IMR-90 (cell line): ENCODE measurements around the gene GTF3C1. TPM values are rescaled to one million over a fixed set of nuclear protein-coding genes. Genes with fewer than 3 reads are reported as not detected.

Experiments used
- ATAC-seq: fragments of 200-7000 bp; cut with Tn5 transposase; 2 replicates; pipeline ENCODE4 v1.9.1; 2020; ENCODE audit warnings: low read depth, mild to moderate bottlenecking, moderate library complexity
- BruUV-seq: library from RNA; stranded (reverse); fragments of 400-500 nt; replicated peaks from 2 replicates; lab custom pipeline; 2021; lab: Mats Ljungman, UMichigan
- CTCF ChIA-PET: fragments of 300-600 bp; formaldehyde crosslinking; extraction: SDS; loops from one replicate; lab custom pipeline; 2021; ENCODE audit warnings: antibody characterized with exemption; lab: Yijun Ruan, JAX
- POLR2A ChIA-PET: fragments of 300-600 bp; sonication (Branson Sonifier 250); formaldehyde crosslinking; loops from one replicate; lab custom pipeline; 2022; ENCODE audit warnings: antibody characterized with exemption; ENCODE audit not compliant: unreplicated experiment; lab: Charles Lee
- DNase-seq: peaks from one replicate; pipeline ENCODE4 v3.0.0; 2013
- H2AFZ ChIP-seq: replicated peaks from 2 replicates; pipeline ENCODE3; 2013; ENCODE audit warnings: low read length, mild to moderate bottlenecking; ENCODE audit not compliant: poor library complexity
- H2AK5ac ChIP-seq: 2 replicates; pipeline ENCODE4 v1.6.1; 2013; ENCODE audit warnings: low read depth, low read length, inconsistent platforms
- H2AK9ac ChIP-seq: replicated peaks from 2 replicates; pipeline ENCODE3; 2013; ENCODE audit warnings: mild to moderate bottlenecking, low read depth, low read length, moderate library complexity; ENCODE audit not compliant: poor library complexity
- H2BK120ac ChIP-seq: 2 replicates; pipeline ENCODE4 v1.6.1; 2013; ENCODE audit warnings: low read depth, low read length, inconsistent platforms
- H2BK15ac ChIP-seq: 3 replicates; pipeline ENCODE4 v1.6.1; 2013; ENCODE audit warnings: low read depth, low read length, inconsistent platforms
- H2BK20ac ChIP-seq: 2 replicates; pipeline ENCODE4 v1.6.1; 2013; ENCODE audit warnings: low read depth, mild to moderate bottlenecking, inconsistent platforms, low read length, moderate library complexity
- H2BK5ac ChIP-seq: 2 replicates; pipeline ENCODE4 v1.6.1; 2013; ENCODE audit warnings: mild to moderate bottlenecking, low read depth, low read length, inconsistent platforms; ENCODE audit not compliant: poor library complexity, severe bottlenecking
- H3K14ac ChIP-seq: replicated peaks from 2 replicates; pipeline ENCODE4 v1.6.1; 2013; ENCODE audit warnings: low read depth, low read length, inconsistent platforms
- H3K18ac ChIP-seq: 2 replicates; pipeline ENCODE4 v1.6.1; 2013; ENCODE audit warnings: low read depth, low read length, control low read depth
- H3K23ac ChIP-seq: 2 replicates; pipeline ENCODE4 v1.6.1; 2013; ENCODE audit warnings: low read depth, low read length, inconsistent platforms
- H3K27ac ChIP-seq: 2 replicates; pipeline ENCODE4 v1.5.1; 2013; ENCODE audit warnings: mild to moderate bottlenecking, control low read depth, low read length; ENCODE audit not compliant: insufficient read depth
- H3K27me3 ChIP-seq: 2 replicates; pipeline ENCODE4 v1.6.1; 2013; ENCODE audit warnings: low read length; ENCODE audit not compliant: control insufficient read depth, insufficient read depth
- H3K36me3 ChIP-seq: 2 replicates; pipeline ENCODE4 v1.6.1; 2013; ENCODE audit warnings: low read length, mixed read lengths; ENCODE audit not compliant: control insufficient read depth, insufficient read depth
- H3K4ac ChIP-seq: 2 replicates; pipeline ENCODE4 v1.6.1; 2013; ENCODE audit warnings: low read depth, low read length, inconsistent platforms
- H3K4me1 ChIP-seq: 2 replicates; pipeline ENCODE4 v1.6.1; 2013; ENCODE audit warnings: low read length, mixed read lengths; ENCODE audit not compliant: control insufficient read depth, insufficient read depth
- H3K4me2 ChIP-seq: 2 replicates; pipeline ENCODE4 v1.6.1; 2013; ENCODE audit warnings: low read depth, mild to moderate bottlenecking, control low read depth, low read length, moderate library complexity
- H3K4me3 ChIP-seq: 2 replicates; pipeline ENCODE4 v1.5.1; 2013; ENCODE audit warnings: low read depth, mild to moderate bottlenecking, control low read depth, low read length, moderate library complexity; ENCODE audit not compliant: insufficient read depth
- H3K56ac ChIP-seq: 2 replicates; pipeline ENCODE4 v1.6.1; 2013; ENCODE audit warnings: low read length, inconsistent platforms; ENCODE audit not compliant: insufficient read depth; ENCODE audit errors: extremely low read depth
- H3K79me1 ChIP-seq, 2 experiments: 2 replicates each; pipeline ENCODE4 v1.6.1; 2013; ENCODE audit warnings: low read length in 2 of 2, inconsistent platforms in 1 of 2, low read depth in 1 of 2
- H3K9ac ChIP-seq: 2 replicates; pipeline ENCODE4 v1.6.1; 2013; ENCODE audit warnings: low read depth, low read length, control low read depth
- H3K9me1 ChIP-seq: 2 replicates; pipeline ENCODE4 v1.6.1; 2013; ENCODE audit warnings: low read length, inconsistent platforms; ENCODE audit not compliant: insufficient read depth
- H3K9me3 ChIP-seq: 2 replicates; pipeline ENCODE4 v1.6.1; 2013; ENCODE audit warnings: low read length; ENCODE audit not compliant: control insufficient read depth, insufficient read depth
- H4K20me1 ChIP-seq: 2 replicates; pipeline ENCODE4 v1.6.1; 2013; ENCODE audit warnings: low read length, inconsistent platforms; ENCODE audit not compliant: insufficient read depth
- H4K5ac ChIP-seq: 2 replicates; pipeline ENCODE4 v1.6.1; 2013; ENCODE audit warnings: mild to moderate bottlenecking, low read depth, low read length, control low read depth
- H4K8ac ChIP-seq, 2 experiments: 2 replicates each; pipeline ENCODE4 v1.6.1; 2013; ENCODE audit warnings: low read depth in 2 of 2, low read length in 2 of 2, control low read depth in 1 of 2, inconsistent platforms in 1 of 2
- H4K91ac ChIP-seq: 2 replicates; pipeline ENCODE4 v1.6.1; 2013; ENCODE audit warnings: low read depth, low read length, inconsistent platforms; ENCODE audit not compliant: insufficient read depth
- BHLHE40 ChIP-seq: fragments of 150-350 bp; IDR thresholded peaks from 2 replicates; pipeline ENCODE4 v1.6.1; 2016; ENCODE audit warnings: mild to moderate bottlenecking, low read depth, low read length
- CEBPB ChIP-seq: IDR thresholded peaks from 2 replicates; pipeline ENCODE4 v1.6.1; 2012; ENCODE audit warnings: low read depth, low read length, improper control_type of control experiment
- CHD1 ChIP-seq: IDR thresholded peaks from 2 replicates; pipeline ENCODE4 v1.6.1; 2012; ENCODE audit warnings: low read depth, low read length, improper control_type of control experiment
- CTCF ChIP-seq: conservative IDR thresholded peaks from 2 replicates; pipeline ENCODE4 v1.5.1; 2012; ENCODE audit warnings: mild to moderate bottlenecking, low read depth, low read length, improper control_type of control experiment
- ELK1 ChIP-seq: fragments of 150-350 bp; IDR thresholded peaks from 2 replicates; pipeline ENCODE4 v1.6.1; 2016; ENCODE audit warnings: low read depth, mild to moderate bottlenecking, low read length, moderate library complexity, borderline replicate concordance
- FOS ChIP-seq: fragments of 150-350 bp; IDR thresholded peaks from 2 replicates; pipeline ENCODE4 v1.6.1; 2016; ENCODE audit warnings: low read depth, low read length
- MAFK ChIP-seq: IDR thresholded peaks from 2 replicates; pipeline ENCODE4 v1.6.1; 2012; ENCODE audit warnings: low read depth, low read length, improper control_type of control experiment
- MXI1 ChIP-seq: IDR thresholded peaks from 2 replicates; pipeline ENCODE4 v1.6.1; 2012; ENCODE audit warnings: low read depth, mild to moderate bottlenecking, low read length, moderate library complexity, borderline replicate concordance
- NFE2L2 ChIP-seq: fragments of 150-350 bp; IDR thresholded peaks from 2 replicates; pipeline ENCODE4 v1.6.1; 2016; ENCODE audit warnings: low read depth, mild to moderate bottlenecking, low read length
- POLR2A ChIP-seq: IDR thresholded peaks from 2 replicates; pipeline ENCODE4 v1.6.1; 2012; ENCODE audit warnings: mild to moderate bottlenecking, low read depth, low read length
- RAD21 ChIP-seq: IDR thresholded peaks from 2 replicates; pipeline ENCODE4 v1.6.1; 2012; ENCODE audit warnings: low read length, improper control_type of control experiment
- RCOR1 ChIP-seq: IDR thresholded peaks from 2 replicates; pipeline ENCODE4 v1.6.1; 2012; ENCODE audit warnings: mild to moderate bottlenecking, low read length, improper control_type of control experiment; ENCODE audit not compliant: insufficient replicate concordance
- RFX5 ChIP-seq: IDR thresholded peaks from 2 replicates; pipeline ENCODE4 v1.8.0; 2012; ENCODE audit warnings: low read depth, mild to moderate bottlenecking, low read length, moderate library complexity
- SMC3 ChIP-seq: fragments of 150-350 bp; IDR thresholded peaks from 2 replicates; pipeline ENCODE4 v1.6.1; 2016; ENCODE audit warnings: low read depth, mild to moderate bottlenecking, antibody characterized with exemption, low read length, moderate library complexity
- USF2 ChIP-seq: fragments of 150-350 bp; IDR thresholded peaks from 2 replicates; pipeline ENCODE4 v1.6.1; 2017; ENCODE audit warnings: mild to moderate bottlenecking, antibody characterized with exemption, low read length, low read depth
- WGBS, 2 experiments: methylation state at CpG; one replicate each; pipeline versions ENCODE4 v1.1.5 to v1.1.7; 2013; ENCODE audit warnings: missing lambda C conversion rate in 2 of 2; ENCODE audit not compliant: insufficient read length in 1 of 2; ENCODE audit errors: extremely low coverage in 2 of 2; 5-methylcytosine and 5-hydroxymethylcytosine counted together
- dilution Hi-C: fragments of 300-500 bp; cut with HindIII; formaldehyde crosslinking; loops from one replicate; pipeline ENCODE4 v1.14.3; 2018; ENCODE audit warnings: low sequenced_read_pairs; ENCODE audit not compliant: unreplicated experiment
- in situ Hi-C: fragments of 300-500 bp; cut with MboI; formaldehyde crosslinking; loops from 3 replicates; pipeline ENCODE4 v1.14.3; 2019; ENCODE audit warnings: low sequenced_read_pairs, inconsistent platforms, mixed read lengths
- intact Hi-C: fragments of 100-400 bp; cut with micrococcal nuclease; formaldehyde crosslinking; loops from 2 replicates; pipeline ENCODE4 v1.10.0; 2022
- polyA plus RNA-seq, 3 experiments: library from polyadenylated mRNA; depleted of rRNA; stranded (reverse); fragments of >200 nt; gene quantifications; 2 replicates each; pipeline ENCODE4 v1.2.3, GENCODE V29; 2012; ENCODE audit warnings: low replicate concordance in 1 of 3
- total RNA-seq: library from RNA; depleted of rRNA; stranded (reverse); fragments of >200 nt; gene quantifications from 2 replicates; pipeline ENCODE4 v1.2.3, GENCODE V29; 2012

The GTF3C1 gene
- total and polyA plus RNA-seq, 2 of the 4 experiments (the other 2 are of a cell fraction): 50.8 to 68.1 TPM

- H3K9me3 ChIP-seq: no peaks in the 10 kb centered on the region
- no peak overlapping the region for H4K91ac ChIP-seq
- no peak overlapping the region for H3K23ac ChIP-seq
- H3K14ac ChIP-seq: no peak overlapping the region
- BruUV-seq: no TSS peak
- H3K4me3 ChIP-seq: no peak overlapping the region
- H2BK15ac ChIP-seq: no peak overlapping the region
- no peak overlapping the region for H3K9ac ChIP-seq
- no peak overlapping the region for H3K27ac ChIP-seq
- no peak overlapping the region for H2BK20ac ChIP-seq
- H4K5ac ChIP-seq: no peak overlapping the region
- H2AFZ ChIP-seq: no peak overlapping the region
- H4K20me1 ChIP-seq: no peaks in the 10 kb centered on the region
- no peak overlapping the region for H3K18ac ChIP-seq
- no peak overlapping the region for H3K4ac ChIP-seq
- H2AK5ac ChIP-seq: no peak overlapping the region
- H2BK120ac ChIP-seq: no peak overlapping the region
- no peak overlapping the region for H3K4me2 ChIP-seq
- dilution Hi-C loops: no loop called here
- no peak overlapping the region for H4K8ac ChIP-seq
- H3K36me3 ChIP-seq: no peaks in the 10 kb centered on the region
- ChIA-PET POLR2A (no interaction called here), CTCF (no interaction called here)
- 93% methylated on average over 3 of the region's 16 CpGs; no CpG with 5 or more reads in 1 of the 2 experiments for WGBS, 2 experiments
- ATAC-seq (no peak), DNase-seq (no peak)
- no peaks in the 10 kb centered on the region for H3K27me3 ChIP-seq
- intact Hi-C loops: no loop called here
- H3K9me1 ChIP-seq: peaks cover 11% of the 10 kb centered on the region
- no peak overlapping the region for H2AK9ac ChIP-seq
- peaks cover 8% of the 10 kb centered on the region for H3K4me1 ChIP-seq
- no peaks in the 10 kb centered on the region for H3K79me1 ChIP-seq
- in situ Hi-C loops: no loop called here
- H3K56ac ChIP-seq: no peak overlapping the region
- no peak overlapping the region for H2BK5ac ChIP-seq
- TF ChIP-seq MXI1 (no peak), MAFK (no peak), BHLHE40 (no peak), CTCF (no peak), CHD1 (no peak), CEBPB (no peak), FOS (no peak), NFE2L2 (no peak), RAD21 (no peak), SMC3 (no peak), RFX5 (no peak), POLR2A (no peak), RCOR1 (no peak), ELK1 (no peak), USF2 (no peak)
These were observed 115.3 kb downstream of the GTF3C1 start for GRCh38 chr16:27434141-27435051.
